Small intestine (tissue), 7 donors: ENCODE data around the gene ST8SIA4. TPM values are rescaled to one million over a fixed set of nuclear protein-coding genes. Genes with fewer than 3 reads are reported as not detected.

Source experiments
- DNase-seq, 2 donors: peaks; one replicate each; pipeline versions ENCODE4 v3.0.0 to v3.0.0-alpha.2; 2013
- FAIRE-seq: peaks from 2 replicates; lab custom pipeline; 2012; peaks lifted over from hg19 to GRCh38; lab: Jason Lieb, UNC
- H3K27ac ChIP-seq, 3 donors: one replicate each; pipeline ENCODE4 v1.5.1; 2013; ENCODE audit warnings: low read length in 2 of 3, mild to moderate bottlenecking in 2 of 3, control low read depth in 1 of 3, inconsistent platforms in 1 of 3, low read depth in 1 of 3, moderate library complexity in 1 of 3
- H3K27me3 ChIP-seq, 3 donors: one replicate each; pipeline ENCODE4 v1.6.1; 2013; ENCODE audit warnings: low read length in 3 of 3, inconsistent platforms in 1 of 3; ENCODE audit not compliant: control insufficient read depth in 3 of 3, insufficient read depth in 3 of 3
- H3K36me3 ChIP-seq, 3 donors: one replicate each; pipeline ENCODE4 v1.6.1; 2013; ENCODE audit warnings: low read length in 3 of 3, inconsistent platforms in 1 of 3, low read depth in 1 of 3, mild to moderate bottlenecking in 1 of 3, moderate library complexity in 1 of 3; ENCODE audit not compliant: control insufficient read depth in 3 of 3, insufficient read depth in 2 of 3
- H3K4me1 ChIP-seq, 3 donors: one replicate each; pipeline ENCODE4 v1.6.1; 2013; ENCODE audit warnings: low read length in 2 of 3, inconsistent platforms in 1 of 3, low read depth in 1 of 3, mild to moderate bottlenecking in 1 of 3, moderate library complexity in 1 of 3; ENCODE audit not compliant: control insufficient read depth in 3 of 3, insufficient read depth in 2 of 3
- H3K4me3 ChIP-seq, 3 donors: one replicate each; pipeline ENCODE4 v1.5.1; 2013; ENCODE audit warnings: low read length in 3 of 3, control low read depth in 1 of 3, inconsistent platforms in 1 of 3, low read depth in 1 of 3, mild to moderate bottlenecking in 1 of 3, moderate library complexity in 1 of 3
- H3K9me3 ChIP-seq, 2 donors: one replicate each; pipeline ENCODE4 v1.6.1; 2013; ENCODE audit warnings: low read depth in 1 of 2, low read length in 1 of 2; ENCODE audit not compliant: control insufficient read depth in 2 of 2, insufficient read depth in 1 of 2
- WGBS, 3 donors: extraction: QIAGEN DNeasy Blood & Tissue Kit; methylation state at CpG; one replicate each; pipeline ENCODE4 v1.1.7; 2013; 5-methylcytosine and 5-hydroxymethylcytosine counted together
- polyA plus RNA-seq, 4 donors: library from polyadenylated mRNA; stranded (reverse) in 3 of 4; unstranded in 1 of 4; fragments of 200-250 nt in 3 of 4; fragments of 120-200 nt in 1 of 4; gene quantifications; one replicate each; pipeline versions ENCODE4 v1.2.1 to v1.2.3, GENCODE V29; 2013
- donor health status: healthy with polysubstance abuse.
- donor health status: control.
- donor health status: control.
- donor health status: Bipolar disorder and iron deficiency.
- donor health status: healthy.

Gene ST8SIA4
- polyA plus RNA-seq, 4 donors: 0.27 to 5.9 (median 1.5) TPM

DNA sequence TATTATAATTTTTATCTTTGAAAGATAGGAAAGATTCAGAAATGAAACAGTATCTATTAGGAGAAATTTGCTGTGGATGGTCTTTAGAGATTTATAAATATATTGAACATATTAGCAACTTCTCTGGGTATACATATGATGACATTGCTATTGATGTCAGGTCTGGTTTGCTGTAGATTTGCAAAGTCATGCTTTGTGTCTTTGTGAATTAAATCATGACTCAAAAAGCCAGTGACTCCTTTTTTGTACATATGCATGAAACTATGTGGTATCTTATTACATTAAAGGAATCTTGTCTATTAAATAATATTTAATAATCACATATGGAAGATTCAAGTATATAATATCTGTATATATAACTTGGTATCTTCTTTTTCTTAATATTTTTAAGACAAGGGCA is 141.9 kb downstream of the ST8SIA4 start:
- Histone ChIP-seq H3K27ac (no peak overlapping the region), H3K9me3 (no peaks in the 10 kb centered on the region), H3K36me3 (no peaks in the 10 kb centered on the region), H3K4me3 (no peak overlapping the region), H3K4me1 (no peaks in the 10 kb centered on the region), H3K27me3 (no peaks in the 10 kb centered on the region)
- no peak for DNase-seq
- no peak for FAIRE-seq

DNA sequence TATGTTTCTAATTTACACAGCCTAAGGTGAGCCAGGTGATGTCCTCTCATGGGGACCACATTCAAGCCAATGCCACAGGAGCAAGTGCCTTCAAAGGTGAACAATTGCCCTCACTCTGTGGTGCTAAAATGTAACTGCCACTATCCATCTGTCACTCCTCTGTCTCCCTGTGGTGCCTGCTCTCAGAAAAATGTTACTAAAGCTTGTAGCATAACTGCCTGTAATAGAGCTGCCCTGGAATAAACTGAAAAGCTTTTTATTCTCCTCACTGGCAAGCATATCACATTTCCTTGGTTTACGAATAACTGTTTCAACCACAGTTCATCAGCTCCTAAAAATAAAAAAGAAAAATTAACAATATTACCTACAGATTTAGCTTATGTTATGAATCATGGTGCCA is 142.4 kb downstream of the ST8SIA4 start:
- 89 to 95% (median 92%) methylated on average over 1 of the region's 1 CpG for WGBS, 3 donors
- Histone ChIP-seq H3K9me3 (no peaks in the 10 kb centered on the region), H3K27me3 (no peaks in the 10 kb centered on the region), H3K27ac (no peak overlapping the region), H3K4me1 (no peaks in the 10 kb centered on the region), H3K36me3 (no peaks in the 10 kb centered on the region), H3K4me3 (no peak overlapping the region)
- FAIRE-seq (no peak), DNase-seq (no peak)

DNA sequence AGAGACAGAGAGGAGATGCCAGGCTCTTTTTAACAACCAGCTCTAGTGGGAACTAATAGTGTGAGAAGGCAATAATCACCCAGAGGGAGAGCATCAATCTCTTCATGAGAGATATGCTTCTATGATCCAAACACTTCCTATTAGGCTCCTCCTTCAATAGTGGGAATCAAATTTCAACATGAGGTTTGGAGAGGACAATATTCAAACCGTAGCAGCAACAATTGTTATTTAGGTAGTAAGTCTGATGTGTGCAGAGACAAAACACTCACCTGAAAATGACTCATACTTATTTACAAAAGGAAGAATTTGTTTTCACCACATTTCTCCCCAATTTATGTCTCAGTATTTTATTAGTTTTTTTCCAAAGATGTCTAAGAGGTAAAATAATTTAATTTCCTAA is 144.3 kb downstream of the ST8SIA4 start:
- DNase-seq (no peak), FAIRE-seq (no peak)
- no peaks in the 10 kb centered on the region for H3K36me3 ChIP-seq
- WGBS, 3 donors: 26 to 42% (median 42%) methylated on average over 1 of the region's 1 CpG
- H3K4me3 ChIP-seq: no peak overlapping the region
- no peaks in the 10 kb centered on the region for H3K4me1 ChIP-seq
- no peaks in the 10 kb centered on the region for H3K9me3 ChIP-seq
- H3K27ac ChIP-seq: no peak overlapping the region
- H3K27me3 ChIP-seq: no peaks in the 10 kb centered on the region

GRCh38 chr5:100758306-100758705 is 144.8 kb downstream of the ST8SIA4 start:
- WGBS, 3 donors: 90 to 91% (median 91%) methylated on average over 5 of the region's 5 CpGs
- Histone ChIP-seq H3K4me1 (no peaks in the 10 kb centered on the region), H3K9me3 (no peaks in the 10 kb centered on the region), H3K4me3 (no peak overlapping the region), H3K27me3 (no peaks in the 10 kb centered on the region), H3K27ac (no peak overlapping the region), H3K36me3 (no peaks in the 10 kb centered on the region)
- DNase-seq (no peak), FAIRE-seq (no peak)

DNA sequence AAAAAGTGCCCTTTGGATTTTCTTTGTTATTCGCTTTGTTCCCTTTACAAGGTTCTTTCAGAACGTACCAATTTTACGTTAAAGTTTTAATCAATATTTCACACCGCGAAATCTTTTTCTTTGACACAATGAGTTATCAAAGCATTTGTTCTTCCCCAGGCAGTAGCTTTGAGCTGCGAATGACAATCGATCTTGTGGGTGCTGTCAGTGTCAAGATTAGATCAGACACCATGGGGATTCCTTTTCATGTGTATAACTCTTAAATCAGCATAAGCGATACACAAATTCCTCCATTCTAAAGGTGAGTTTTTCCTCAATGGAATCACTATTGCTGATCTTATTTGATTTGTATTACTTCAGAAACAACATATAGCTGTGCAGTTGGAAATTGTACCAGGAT is 145.5 kb downstream of the ST8SIA4 start:
- H3K27me3 ChIP-seq: no peaks in the 10 kb centered on the region
- no peak overlapping the region for H3K27ac ChIP-seq
- no peaks in the 10 kb centered on the region for H3K9me3 ChIP-seq
- H3K4me3 ChIP-seq: no peak overlapping the region
- H3K4me1 ChIP-seq: no peaks in the 10 kb centered on the region
- no peaks in the 10 kb centered on the region for H3K36me3 ChIP-seq
- WGBS, 3 donors: 16 to 48% (median 37%) methylated on average over 8 of the region's 8 CpGs
- DNase-seq (no peak), FAIRE-seq (no peak)
